Putamen (tissue), 1 donor: Measurements from ENCODE around the gene ANKRD10.

Experiments
- DNase-seq: peaks from one replicate; pipeline ENCODE4 v3.0.0-alpha.2; 2016; ENCODE audit warnings: low spot score

ANKRD10 gene

GRCh38 chr13:110885966-110886869 is 28.7 kb downstream of the ANKRD10 start:
- DNase-seq: no peak

GRCh38 chr13:110885516-110885915 is 29.4 kb downstream of the ANKRD10 start:
- no peak for DNase-seq

- DNase-seq: no peak
These were observed 30.4 kb downstream of the ANKRD10 start for GRCh38 chr13:110884517-110884916.

- DNase-seq: no peak
These were observed 31.3 kb downstream of the ANKRD10 start for GRCh38 chr13:110883542-110883941.

GRCh38 chr13:110882972-110883371 is 31.9 kb downstream of the ANKRD10 start:
- DNase-seq: no peak

- no peak for DNase-seq
These were observed 32.8 kb downstream of the ANKRD10 start for GRCh38 chr13:110881839-110882627.

GRCh38 chr13:110880627-110881026 is 34.2 kb downstream of the ANKRD10 start:
- DNase-seq: no peak

GRCh38 chr13:110879482-110879881 is 35.4 kb downstream of the ANKRD10 start:
- no peak for DNase-seq

GRCh38 chr13:110877737-110878258 is 37.1 kb downstream of the ANKRD10 start:
- no peak for DNase-seq

- no peak for DNase-seq
These were observed 38.3 kb downstream of the ANKRD10 start for GRCh38 chr13:110876609-110877008.

GRCh38 chr13:110875241-110875640 is 39.6 kb downstream of the ANKRD10 start:
- DNase-seq: no peak

- DNase-seq: peak; percentile 53
These were observed 40.3 kb downstream of the ANKRD10 start for GRCh38 chr13:110874508-110874960.

GRCh38 chr13:110873639-110874507 is 41.0 kb downstream of the ANKRD10 start:
- no peak for DNase-seq

- no peak for DNase-seq
These were observed 41.9 kb downstream of the ANKRD10 start for GRCh38 chr13:110872768-110873638.

GRCh38 chr13:110872034-110872767 is 42.7 kb downstream of the ANKRD10 start:
- DNase-seq: no peak

GRCh38 chr13:110869805-110870706 is 44.8 kb downstream of the ANKRD10 start:
- no peak for DNase-seq

GRCh38 chr13:110869231-110869804 is 45.6 kb downstream of the ANKRD10 start:
- DNase-seq: no peak

- no peak for DNase-seq
These were observed 46.1 kb downstream of the ANKRD10 start for GRCh38 chr13:110868720-110869119.

GRCh38 chr13:110867380-110867779 is 47.5 kb downstream of the ANKRD10 start:
- no peak for DNase-seq
